ENCODE results near the gene HIF1AN.
A peak's percentile ranks its signal among the peaks of the same experiment; 100 is the strongest.

The HIF1AN gene

DNA sequence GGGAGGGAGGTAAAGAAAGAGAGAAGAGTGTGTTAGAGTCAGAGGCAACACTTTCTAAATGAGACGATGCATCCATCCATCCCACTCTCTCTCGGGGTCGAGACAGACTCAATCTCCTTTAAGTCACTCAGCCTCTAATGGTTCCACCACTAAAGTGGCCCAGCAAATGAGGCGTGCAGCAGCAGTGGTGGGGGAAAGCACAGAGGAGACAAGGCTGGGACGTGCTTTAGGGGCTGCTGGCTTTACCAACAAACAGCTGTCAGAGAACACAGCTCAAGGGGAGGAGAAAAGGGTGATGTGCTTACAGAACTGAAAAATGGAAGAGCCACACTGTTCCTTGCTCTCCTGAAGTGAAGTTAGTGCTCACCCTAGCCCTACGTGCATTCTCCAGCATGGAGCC, 11.5 kb upstream of the HIF1AN start:
- H3K27me3 ChIP-seq (ENCODE audit: control insufficient read depth, insufficient read depth, low read length): peaks cover 15% of the 10 kb centered on the region
- H3K9ac ChIP-seq (ENCODE audit: low read depth, low read length): no peak overlapping the region
- H3K36me3 ChIP-seq (ENCODE audit: control insufficient read depth, insufficient read depth, low read length): peaks cover 26% of the 10 kb centered on the region

DNA sequence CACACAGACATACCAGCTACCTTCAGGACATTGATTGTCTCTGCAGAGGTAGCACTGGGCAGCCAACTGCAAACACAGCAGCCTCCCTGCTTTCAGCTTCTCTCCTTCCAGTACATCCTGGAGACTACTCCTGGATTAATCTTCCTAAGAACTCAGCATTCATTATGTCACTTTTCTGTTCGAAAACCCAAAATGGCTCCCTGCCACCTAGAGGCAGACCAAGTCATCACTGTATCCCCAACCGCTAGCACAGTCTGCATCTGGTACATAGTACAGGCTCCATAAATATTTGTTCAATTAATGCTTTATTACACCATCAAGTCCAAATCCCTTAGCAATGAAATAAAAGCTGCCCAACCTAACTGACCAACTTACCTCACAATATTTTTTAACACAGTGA, 11.1 kb upstream of the HIF1AN start:
- no peak overlapping the region for H3K4me3 ChIP-seq (ENCODE audit: low read depth, low read length)
- no peaks in the 10 kb centered on the region for H3K9me3 ChIP-seq (ENCODE audit: control insufficient read depth, insufficient read depth, low read length)
- H3K27me3 ChIP-seq (ENCODE audit: control insufficient read depth, insufficient read depth, low read length): peaks cover 15% of the 10 kb centered on the region
- H3K36me3 ChIP-seq (ENCODE audit: control insufficient read depth, insufficient read depth, low read length): peaks cover 26% of the 10 kb centered on the region
- H3K4me1 ChIP-seq (ENCODE audit: control insufficient read depth, insufficient read depth, low read length): peaks cover 4% of the 10 kb centered on the region
- no peak overlapping the region for H3K9ac ChIP-seq (ENCODE audit: low read depth, low read length)

More for the DNA sequence above, 11.5 kb upstream of the HIF1AN start:
- H3K4me1 ChIP-seq (ENCODE audit: control insufficient read depth, insufficient read depth, low read length): peaks cover 4% of the 10 kb centered on the region
- H3K4me3 ChIP-seq (ENCODE audit: low read depth, low read length): no peak overlapping the region
- no peaks in the 10 kb centered on the region for H3K9me3 ChIP-seq (ENCODE audit: control insufficient read depth, insufficient read depth, low read length)

DNA sequence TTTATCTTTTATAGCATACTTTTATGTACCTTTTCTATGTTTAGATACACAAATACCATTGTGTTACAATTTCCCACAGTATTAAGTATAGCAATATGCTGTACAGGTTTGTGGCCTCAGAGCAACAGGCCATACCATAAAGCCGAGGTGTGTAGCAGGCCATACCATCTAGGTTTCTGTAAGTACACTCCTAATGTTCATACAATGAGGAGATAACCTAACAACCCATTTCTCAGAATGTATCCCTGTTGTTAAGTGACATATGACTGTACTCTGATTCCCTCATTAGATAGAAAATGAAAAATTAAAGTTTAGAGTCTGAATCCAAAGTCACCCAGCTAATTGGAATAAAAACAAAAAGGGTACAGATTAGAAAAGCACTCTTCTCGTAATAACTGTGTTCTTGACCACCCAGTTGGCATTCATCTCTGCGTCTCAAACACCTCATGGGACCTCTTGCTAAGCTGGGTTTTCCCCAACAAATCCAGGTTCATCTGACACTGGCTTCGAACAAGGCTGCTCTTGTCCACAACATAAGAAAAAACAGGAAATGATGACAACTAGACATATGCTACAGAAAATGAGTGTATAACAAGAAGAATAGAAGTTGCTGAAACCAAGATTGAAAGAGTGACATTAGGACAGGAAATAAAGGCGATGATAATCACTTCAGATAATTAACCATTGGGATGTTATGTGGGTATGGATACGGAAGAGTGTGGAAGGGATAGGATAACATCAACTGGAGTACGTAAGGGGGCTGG, 7.4 kb upstream of the HIF1AN start:
- Histone ChIP-seq H3K4me1 (ENCODE audit: control insufficient read depth, insufficient read depth, low read length) (peaks cover 4% of the 10 kb centered on the region), H3K27me3 (ENCODE audit: control insufficient read depth, insufficient read depth, low read length) (no peaks in the 10 kb centered on the region), H3K4me3 (ENCODE audit: low read depth, low read length) (peak overlapping the region; percentile 98), H3K9ac (ENCODE audit: low read depth, low read length) (no peak overlapping the region), H3K9me3 (ENCODE audit: control insufficient read depth, insufficient read depth, low read length) (no peaks in the 10 kb centered on the region), H3K36me3 (ENCODE audit: control insufficient read depth, insufficient read depth, low read length) (peaks cover 26% of the 10 kb centered on the region)

DNA sequence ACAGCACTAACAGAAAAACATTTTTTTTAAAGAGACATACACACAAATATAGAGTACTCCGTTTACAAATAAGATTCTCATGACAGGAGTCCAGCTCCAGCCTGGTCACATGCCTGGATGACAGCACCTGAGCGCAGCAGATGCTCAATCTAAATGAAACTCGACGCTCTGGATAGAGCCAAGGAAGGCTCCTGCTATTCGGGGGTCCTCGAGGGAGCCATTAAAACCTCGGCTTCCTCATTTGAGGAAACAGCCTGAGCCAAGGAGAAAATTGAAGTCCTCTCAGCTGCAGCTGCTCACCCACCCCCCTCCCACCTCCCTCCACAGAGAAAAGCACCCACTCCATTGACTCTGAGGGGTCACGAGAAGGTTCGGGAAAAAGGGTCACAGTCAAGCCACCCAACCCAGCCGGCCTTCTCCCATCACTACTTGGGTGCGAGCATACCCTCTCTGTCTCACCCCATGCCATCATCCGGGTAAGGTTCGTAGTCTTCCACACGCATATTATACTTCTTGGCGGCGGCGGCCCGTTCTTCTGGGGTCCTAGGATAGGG, 6.7 kb upstream of the HIF1AN start:
- peaks cover 4% of the 10 kb centered on the region for H3K4me1 ChIP-seq (ENCODE audit: control insufficient read depth, insufficient read depth, low read length)
- H3K9ac ChIP-seq (ENCODE audit: low read depth, low read length): peak overlapping the region; percentile 67
- H3K36me3 ChIP-seq (ENCODE audit: control insufficient read depth, insufficient read depth, low read length): peaks cover 21% of the 10 kb centered on the region
- no peaks in the 10 kb centered on the region for H3K9me3 ChIP-seq (ENCODE audit: control insufficient read depth, insufficient read depth, low read length)
- no peaks in the 10 kb centered on the region for H3K27me3 ChIP-seq (ENCODE audit: control insufficient read depth, insufficient read depth, low read length)
- peak overlapping the region; percentile 98 for H3K4me3 ChIP-seq (ENCODE audit: low read depth, low read length)

DNA sequence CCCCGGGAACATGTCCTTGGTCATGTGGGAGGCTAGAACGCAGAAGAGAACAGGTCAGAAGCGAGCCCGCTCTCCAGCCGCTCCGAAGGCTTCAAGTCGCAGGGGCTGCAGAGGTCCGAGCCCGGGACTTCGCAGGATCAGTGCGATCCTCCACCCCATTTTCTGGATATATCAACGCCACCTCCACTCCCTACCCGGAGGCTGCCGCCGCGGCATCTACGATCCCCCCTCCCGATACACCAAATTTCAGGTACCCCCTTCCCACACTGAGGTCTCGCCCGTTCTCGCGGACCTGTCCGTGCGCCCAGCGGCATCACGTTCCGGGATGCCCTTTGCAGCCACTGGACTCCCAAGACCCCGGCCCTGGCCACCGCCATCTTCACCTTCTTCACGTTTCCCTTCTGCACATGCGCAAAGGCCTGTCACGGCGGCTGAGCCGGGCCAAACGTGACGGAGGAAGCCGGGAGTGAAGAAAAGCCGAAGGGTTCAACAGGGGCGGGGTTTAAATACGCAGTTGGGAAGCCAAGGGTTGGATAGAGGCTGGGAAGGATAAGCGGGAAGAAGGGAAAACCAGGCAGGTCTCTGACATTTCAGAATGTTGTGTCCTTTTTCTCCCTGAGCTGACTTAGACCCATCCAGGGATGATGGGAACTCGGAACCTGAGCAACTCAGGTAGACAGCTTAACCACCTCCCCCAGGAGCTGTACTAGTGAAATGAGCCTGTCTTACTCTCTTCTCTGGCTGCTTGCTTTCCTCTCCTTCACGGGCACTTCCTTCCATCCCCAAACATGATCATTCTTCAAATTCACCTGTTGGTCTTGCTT, 6.1 kb upstream of the HIF1AN start, which contains the start of gene NDUFB8:
Gene NDUFB8 (minus strand): TSS at position 397 of the 824 bp plus-strand sequence. CDS start 20 bp downstream, at position 377.
- Histone ChIP-seq H3K9me3 (ENCODE audit: control insufficient read depth, insufficient read depth, low read length) (no peaks in the 10 kb centered on the region), H3K4me3 (ENCODE audit: low read depth, low read length) (peak within 1 kb of the TSS; percentile 98), H3K36me3 (ENCODE audit: control insufficient read depth, insufficient read depth, low read length) (peaks cover 15% of the 10 kb centered on the region), H3K4me1 (ENCODE audit: control insufficient read depth, insufficient read depth, low read length) (peaks cover 4% of the 10 kb centered on the region), H3K27me3 (ENCODE audit: control insufficient read depth, insufficient read depth, low read length) (no peaks in the 10 kb centered on the region), H3K9ac (ENCODE audit: low read depth, low read length) (peak within 1 kb of the TSS; percentile 67)

DNA sequence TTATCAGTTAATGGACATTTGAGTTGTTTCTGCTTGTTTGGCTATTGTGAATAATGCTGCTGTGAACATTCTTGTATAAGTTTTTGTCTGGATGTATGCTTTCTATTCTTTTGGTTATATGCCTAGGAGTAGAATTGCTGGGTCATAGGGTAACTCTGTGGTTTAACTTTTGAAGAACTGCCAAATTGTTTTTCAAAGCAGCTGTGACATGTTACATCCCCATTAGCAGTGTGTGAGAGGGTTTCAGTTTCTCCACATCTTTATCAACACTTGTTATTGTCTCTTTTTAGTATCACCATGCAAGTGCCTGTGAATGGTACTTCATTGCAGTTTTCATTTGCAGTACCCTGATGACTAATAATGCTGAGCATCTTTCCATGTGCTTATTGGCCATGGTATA, 4.0 kb upstream of the HIF1AN start:
- H3K27me3 ChIP-seq (ENCODE audit: control insufficient read depth, insufficient read depth, low read length): no peaks in the 10 kb centered on the region
- H3K36me3 ChIP-seq (ENCODE audit: control insufficient read depth, insufficient read depth, low read length): peaks cover under 1% of the 10 kb centered on the region
- no peak overlapping the region for H3K9ac ChIP-seq (ENCODE audit: low read depth, low read length)
- H3K4me1 ChIP-seq (ENCODE audit: control insufficient read depth, insufficient read depth, low read length): peaks cover 4% of the 10 kb centered on the region
- H3K4me3 ChIP-seq (ENCODE audit: low read depth, low read length): no peak overlapping the region
- H3K9me3 ChIP-seq (ENCODE audit: control insufficient read depth, insufficient read depth, low read length): no peaks in the 10 kb centered on the region

DNA sequence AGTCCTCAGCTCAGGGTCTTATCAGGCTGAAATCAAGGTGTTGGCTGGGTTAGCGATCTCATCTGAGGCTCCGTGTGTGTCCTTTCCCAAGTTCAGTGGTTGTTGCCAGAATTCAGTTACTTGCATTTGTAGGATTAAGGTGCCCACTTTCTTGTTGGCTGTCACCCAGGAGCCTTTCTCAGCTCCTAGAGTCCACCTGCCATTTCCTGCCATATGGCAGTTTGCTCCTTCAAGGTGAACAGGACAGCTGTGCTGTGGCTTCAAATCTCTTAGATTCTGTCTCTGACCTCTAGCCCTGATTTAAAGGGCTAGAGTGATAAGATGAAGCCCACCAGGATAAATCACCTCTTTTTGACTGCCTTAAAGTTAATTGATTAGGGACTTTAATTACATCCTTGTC, 1.0 kb upstream of the HIF1AN start:
- Histone ChIP-seq H3K4me1 (ENCODE audit: control insufficient read depth, insufficient read depth, low read length) (no peaks in the 10 kb centered on the region), H3K9me3 (ENCODE audit: control insufficient read depth, insufficient read depth, low read length) (no peaks in the 10 kb centered on the region), H3K36me3 (ENCODE audit: control insufficient read depth, insufficient read depth, low read length) (peaks cover 4% of the 10 kb centered on the region), H3K27me3 (ENCODE audit: control insufficient read depth, insufficient read depth, low read length) (no peaks in the 10 kb centered on the region), H3K9ac (ENCODE audit: low read depth, low read length) (no peak overlapping the region), H3K4me3 (ENCODE audit: low read depth, low read length) (no peak overlapping the region)

DNA sequence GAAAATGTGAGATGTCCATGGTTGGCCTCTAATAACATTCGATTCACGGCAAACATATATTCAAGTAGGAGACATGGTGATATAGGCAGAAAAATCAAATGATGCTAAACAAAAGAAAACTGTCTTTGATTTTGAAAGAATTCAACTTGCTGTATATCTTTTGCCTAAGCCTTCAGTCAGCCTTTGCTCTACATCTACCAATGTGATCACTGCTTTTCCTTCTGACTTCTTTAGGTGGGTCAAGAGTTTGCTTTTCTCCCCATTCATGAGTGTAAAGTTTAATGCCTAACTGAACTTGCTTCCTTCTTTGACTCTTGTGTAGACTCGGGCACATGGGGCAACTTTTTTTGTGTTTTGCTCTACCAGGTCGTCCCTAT, 417 bp upstream of the HIF1AN start:
- Histone ChIP-seq H3K9ac (ENCODE audit: low read depth, low read length) (no peak overlapping the region), H3K4me1 (ENCODE audit: control insufficient read depth, insufficient read depth, low read length) (no peaks in the 10 kb centered on the region)

DNA sequence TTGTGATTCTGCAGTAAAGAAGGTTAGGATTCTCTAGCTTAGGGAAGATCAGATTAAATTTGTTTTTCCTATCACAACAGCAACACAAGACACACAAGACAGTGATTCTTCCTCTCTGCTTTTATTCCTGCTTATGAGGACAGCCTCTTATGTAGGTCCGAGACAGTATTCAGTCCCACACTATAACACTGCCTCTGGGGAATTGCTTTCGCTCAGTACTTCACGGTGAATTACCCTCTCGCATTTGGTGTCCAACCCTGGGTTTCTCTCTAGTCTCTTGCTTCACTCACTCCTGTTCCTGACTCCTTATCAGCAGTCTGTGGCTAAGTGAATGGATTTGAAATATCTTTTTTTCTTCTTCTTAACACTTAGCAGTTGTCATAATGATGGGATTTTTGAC, 1.7 kb downstream of the HIF1AN start:
- Histone ChIP-seq H3K9ac (ENCODE audit: low read depth, low read length) (no peak overlapping the region), H3K4me3 (ENCODE audit: low read depth, low read length) (no peak overlapping the region), H3K4me1 (ENCODE audit: control insufficient read depth, insufficient read depth, low read length) (no peaks in the 10 kb centered on the region), H3K36me3 (ENCODE audit: control insufficient read depth, insufficient read depth, low read length) (peaks cover 17% of the 10 kb centered on the region), H3K27me3 (ENCODE audit: control insufficient read depth, insufficient read depth, low read length) (no peaks in the 10 kb centered on the region), H3K9me3 (ENCODE audit: control insufficient read depth, insufficient read depth, low read length) (no peaks in the 10 kb centered on the region)

More for the DNA sequence above, 417 bp upstream of the HIF1AN start:
- H3K4me3 ChIP-seq (ENCODE audit: low read depth, low read length): peak overlapping the region; percentile 67
- no peaks in the 10 kb centered on the region for H3K9me3 ChIP-seq (ENCODE audit: control insufficient read depth, insufficient read depth, low read length)
- H3K27me3 ChIP-seq (ENCODE audit: control insufficient read depth, insufficient read depth, low read length): no peaks in the 10 kb centered on the region
- H3K36me3 ChIP-seq (ENCODE audit: control insufficient read depth, insufficient read depth, low read length): peaks cover 5% of the 10 kb centered on the region

DNA sequence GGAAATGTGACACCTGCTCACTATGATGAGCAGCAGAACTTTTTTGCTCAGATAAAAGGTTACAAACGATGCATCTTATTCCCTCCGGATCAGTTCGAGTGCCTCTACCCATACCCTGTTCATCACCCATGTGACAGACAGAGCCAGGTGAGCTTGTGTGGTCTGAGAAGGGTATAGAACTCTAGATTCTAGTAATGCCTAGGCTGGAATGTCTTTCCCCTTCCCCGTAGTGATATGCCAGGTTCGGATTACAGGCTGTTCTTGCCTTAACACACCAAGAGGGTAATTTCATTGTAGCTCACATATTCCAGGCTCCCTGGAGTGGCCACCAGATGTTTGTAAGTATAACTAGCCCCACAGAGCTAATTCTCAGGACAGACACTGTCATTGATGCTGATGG, 9.2 kb downstream of the HIF1AN start:
- Histone ChIP-seq H3K9ac (ENCODE audit: low read depth, low read length) (no peak overlapping the region), H3K27me3 (ENCODE audit: control insufficient read depth, insufficient read depth, low read length) (no peaks in the 10 kb centered on the region), H3K4me1 (ENCODE audit: control insufficient read depth, insufficient read depth, low read length) (no peaks in the 10 kb centered on the region), H3K4me3 (ENCODE audit: low read depth, low read length) (no peak overlapping the region), H3K9me3 (ENCODE audit: control insufficient read depth, insufficient read depth, low read length) (no peaks in the 10 kb centered on the region), H3K36me3 (ENCODE audit: control insufficient read depth, insufficient read depth, low read length) (peaks cover 49% of the 10 kb centered on the region)

DNA sequence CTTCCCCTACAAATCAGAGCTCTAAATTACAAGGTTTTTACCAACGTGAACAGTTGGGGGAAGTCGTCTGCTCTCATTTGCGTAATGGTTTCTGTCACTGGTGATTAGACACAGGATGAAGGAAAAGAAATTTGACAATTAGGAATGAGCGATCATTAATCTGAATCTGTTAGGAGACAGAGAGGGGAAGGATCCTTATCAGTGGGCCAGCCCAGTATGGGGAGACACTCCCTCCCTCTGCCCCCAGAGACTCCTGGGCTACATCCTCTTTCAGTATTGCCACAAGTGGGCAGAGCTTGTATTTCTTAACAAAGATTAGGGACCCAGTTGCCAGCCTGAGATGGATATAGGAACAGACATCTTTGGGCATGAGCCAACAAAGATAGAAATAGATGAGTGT, 15.5 kb downstream of the HIF1AN start:
- no peaks in the 10 kb centered on the region for H3K4me1 ChIP-seq (ENCODE audit: control insufficient read depth, insufficient read depth, low read length)
- H3K9me3 ChIP-seq (ENCODE audit: control insufficient read depth, insufficient read depth, low read length): no peaks in the 10 kb centered on the region
- no peak overlapping the region for H3K4me3 ChIP-seq (ENCODE audit: low read depth, low read length)
- H3K27me3 ChIP-seq (ENCODE audit: control insufficient read depth, insufficient read depth, low read length): no peaks in the 10 kb centered on the region
- H3K36me3 ChIP-seq (ENCODE audit: control insufficient read depth, insufficient read depth, low read length): peaks cover 30% of the 10 kb centered on the region
- H3K9ac ChIP-seq (ENCODE audit: low read depth, low read length): no peak overlapping the region

Data from iPS-15b (cell line).